ENCODE measurements around the gene SPAG16. TPM values are rescaled to one million over a fixed set of nuclear protein-coding genes. Genes with fewer than 3 reads are reported as not detected.

The SPAG16 gene
- total and polyA plus RNA-seq, 10 donors = 9.0 to 19.7 (median 12.2) TPM

DNA sequence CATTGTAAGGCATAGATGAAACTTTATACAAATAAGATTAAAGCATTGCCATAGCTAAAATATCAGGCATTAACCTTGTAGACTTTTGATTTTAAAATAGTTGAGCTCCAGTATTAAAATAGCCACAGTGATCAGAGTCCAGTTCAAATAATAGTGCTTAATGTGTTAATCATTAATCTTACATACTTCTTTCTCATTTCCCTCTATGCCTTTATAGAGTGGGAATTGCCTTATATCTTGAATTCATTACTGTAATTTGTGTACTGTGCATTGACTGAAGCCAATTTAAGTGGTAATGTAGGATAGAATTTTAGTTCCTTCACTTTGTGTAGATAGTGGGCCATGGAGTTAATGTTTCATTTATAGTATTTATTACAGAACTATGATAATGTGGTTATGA lies 577.4 kb downstream of the SPAG16 start:
- H3K9me3 ChIP-seq = peaks cover 0 to 22% (median 11%) of the 10 kb centered on the region in 8 donors
- no peaks in the 10 kb centered on the region for H3K4me1 ChIP-seq
- intact Hi-C loops (cut with DNase I; ENCODE audit: low total_unique reads) = no loop called here
- no peaks in the 10 kb centered on the region for H3K27me3 ChIP-seq (replicated peaks in 1 of 7)
- no peak for DNase-seq
- H3K27ac ChIP-seq = no peak overlapping the region
- H3K4me3 ChIP-seq = no peak overlapping the region
- H3K36me3 ChIP-seq = no peaks in the 10 kb centered on the region
- TF ChIP-seq, protein P1, sequence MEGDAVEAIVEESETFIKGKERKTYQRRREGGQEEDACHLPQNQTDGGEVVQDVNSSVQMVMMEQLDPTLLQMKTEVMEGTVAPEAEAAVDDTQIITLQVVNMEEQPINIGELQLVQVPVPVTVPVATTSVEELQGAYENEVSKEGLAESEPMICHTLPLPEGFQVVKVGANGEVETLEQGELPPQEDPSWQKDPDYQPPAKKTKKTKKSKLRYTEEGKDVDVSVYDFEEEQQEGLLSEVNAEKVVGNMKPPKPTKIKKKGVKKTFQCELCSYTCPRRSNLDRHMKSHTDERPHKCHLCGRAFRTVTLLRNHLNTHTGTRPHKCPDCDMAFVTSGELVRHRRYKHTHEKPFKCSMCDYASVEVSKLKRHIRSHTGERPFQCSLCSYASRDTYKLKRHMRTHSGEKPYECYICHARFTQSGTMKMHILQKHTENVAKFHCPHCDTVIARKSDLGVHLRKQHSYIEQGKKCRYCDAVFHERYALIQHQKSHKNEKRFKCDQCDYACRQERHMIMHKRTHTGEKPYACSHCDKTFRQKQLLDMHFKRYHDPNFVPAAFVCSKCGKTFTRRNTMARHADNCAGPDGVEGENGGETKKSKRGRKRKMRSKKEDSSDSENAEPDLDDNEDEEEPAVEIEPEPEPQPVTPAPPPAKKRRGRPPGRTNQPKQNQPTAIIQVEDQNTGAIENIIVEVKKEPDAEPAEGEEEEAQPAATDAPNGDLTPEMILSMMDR (IDR thresholded peaks at IDR 0.05 in 8 of 11, conservative IDR thresholded peaks at IDR 0.05 in 3 of 11) = no peak
- TF ChIP-seq POLR2AphosphoS5 (IDR thresholded peaks at IDR 0.05) (no peak), POLR2A (IDR thresholded peaks at IDR 0.05) (no peak)

DNA sequence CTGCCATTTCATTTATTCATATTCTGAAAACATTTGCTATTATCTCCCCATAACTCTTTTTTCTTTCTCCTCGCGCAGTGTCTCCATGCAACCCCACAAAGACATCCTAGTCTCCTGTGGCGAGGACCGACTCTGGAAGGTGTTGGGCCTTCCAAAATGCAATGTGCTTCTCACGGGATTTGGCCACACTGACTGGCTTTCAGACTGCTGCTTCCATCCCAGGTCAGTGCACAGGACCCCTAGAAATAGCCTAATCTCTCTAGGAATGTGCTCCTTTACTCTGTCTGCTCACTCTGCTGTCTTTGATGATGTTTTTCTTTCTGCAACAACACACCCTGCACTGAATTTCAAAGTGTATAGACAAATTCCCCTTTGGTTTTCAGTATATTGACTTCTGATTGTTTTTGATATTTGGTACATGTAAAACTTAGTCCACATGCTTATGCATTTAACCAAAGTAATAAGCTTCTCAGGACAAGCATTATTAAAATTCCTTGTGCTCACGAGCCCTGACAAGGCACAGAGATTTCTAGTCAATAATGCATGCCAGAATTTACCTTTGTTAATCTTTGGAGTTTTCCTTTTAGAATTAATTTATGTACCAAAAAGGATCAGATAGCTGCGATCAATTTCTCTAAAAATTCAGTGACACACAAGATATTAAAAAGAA lies 578.3 kb downstream of the SPAG16 start:
- Histone ChIP-seq H3K27ac (no peak overlapping the region), H3K4me1 (no peaks in the 10 kb centered on the region), H3K4me3 (no peak overlapping the region), H3K27me3 (replicated peaks in 1 of 7) (no peaks in the 10 kb centered on the region), H3K36me3 (no peaks in the 10 kb centered on the region), H3K9me3 (peaks cover 0 to 25% (median 11%) of the 10 kb centered on the region in 8 donors)
- intact Hi-C loops (cut with DNase I; ENCODE audit: low total_unique reads) = no loop called here
- 79 to 86% (median 82%) methylated on average over 7 of the region's 7 CpGs for WGBS, 5 donors
- DNase-seq = no peak
- TF ChIP-seq POLR2AphosphoS5 (IDR thresholded peaks at IDR 0.05) = no peak
- TF ChIP-seq, protein P1 (IDR thresholded peaks at IDR 0.05 in 8 of 11, conservative IDR thresholded peaks at IDR 0.05 in 3 of 11) = no peak
- TF ChIP-seq POLR2A (IDR thresholded peaks at IDR 0.05) = no peak

DNA sequence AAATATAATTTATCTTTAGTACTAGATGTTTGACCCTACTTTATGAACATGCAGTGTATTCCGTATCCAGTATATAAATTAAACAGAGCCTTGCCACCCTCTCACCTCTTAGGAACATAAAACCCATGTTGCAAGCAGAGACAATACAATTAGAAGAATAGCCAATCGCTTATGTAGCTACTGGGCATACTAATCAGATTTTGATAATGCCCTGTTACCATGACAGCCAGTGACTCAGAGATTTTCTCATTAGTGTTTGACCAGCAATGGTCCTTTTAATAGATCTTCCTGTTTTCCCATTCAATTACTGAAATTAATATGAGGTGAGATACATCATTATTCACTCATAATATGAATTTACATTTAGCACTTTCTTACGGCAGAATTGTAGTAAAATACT lies 579.3 kb downstream of the SPAG16 start:
- Histone ChIP-seq H3K9me3 (peaks cover 0 to 25% (median 11%) of the 10 kb centered on the region in 8 donors), H3K4me1 (no peaks in the 10 kb centered on the region), H3K27ac (no peak overlapping the region), H3K36me3 (no peaks in the 10 kb centered on the region), H3K4me3 (no peak overlapping the region), H3K27me3 (replicated peaks in 1 of 7) (no peaks in the 10 kb centered on the region)
- 56 to 86% (median 79%) methylated on average over 3 of the region's 3 CpGs for WGBS, 5 donors
- TF ChIP-seq, protein P1 (IDR thresholded peaks at IDR 0.05 in 8 of 11, conservative IDR thresholded peaks at IDR 0.05 in 3 of 11) = no peak
- no peak for TF ChIP-seq POLR2A (IDR thresholded peaks at IDR 0.05)
- DNase-seq = no peak
- intact Hi-C loops (cut with DNase I; ENCODE audit: low total_unique reads) = no loop called here

DNA sequence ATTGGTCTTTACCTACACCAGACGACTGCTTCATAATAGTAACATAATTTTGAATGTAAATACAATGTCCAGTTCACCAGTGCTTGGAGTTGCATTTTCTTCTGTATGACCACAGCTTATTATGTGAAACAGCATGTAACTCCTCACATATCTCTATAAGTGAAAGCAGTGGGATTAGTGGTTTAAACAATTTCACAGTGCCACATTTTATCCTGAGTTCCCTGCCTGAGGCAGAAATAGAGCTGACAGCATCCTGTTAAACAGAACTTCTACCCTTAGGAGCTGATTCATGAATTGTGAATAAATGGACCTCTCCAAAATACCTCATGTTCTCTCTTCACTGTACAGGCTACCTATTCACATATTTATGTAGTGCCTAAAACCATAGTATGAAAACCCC lies 584.3 kb downstream of the SPAG16 start:
- TF ChIP-seq, protein P1 (IDR thresholded peaks at IDR 0.05 in 8 of 11, conservative IDR thresholded peaks at IDR 0.05 in 3 of 11) = no peak
- no peak for TF ChIP-seq POLR2AphosphoS5 (IDR thresholded peaks at IDR 0.05)
- no peak for TF ChIP-seq POLR2A (IDR thresholded peaks at IDR 0.05)
- no peak for DNase-seq
- Histone ChIP-seq H3K9me3 (peaks cover 0 to 35% (median 11%) of the 10 kb centered on the region in 8 donors), H3K27me3 (replicated peaks in 1 of 7) (no peaks in the 10 kb centered on the region), H3K4me1 (no peaks in the 10 kb centered on the region), H3K4me3 (no peak overlapping the region), H3K36me3 (no peaks in the 10 kb centered on the region), H3K27ac (no peak overlapping the region)
- intact Hi-C loops (cut with DNase I; ENCODE audit: low total_unique reads) = no loop called here
- 0 to 48% (median 38%) methylated on average over 1 of the region's 1 CpG for WGBS, 5 donors

Data from spleen (tissue), 11 donors.